ENCODE measurements around the gene VIT. TPM values are rescaled to one million over a fixed set of nuclear protein-coding genes. Genes with fewer than 3 reads are reported as not detected.
"Not testable (repeated sequence)": the region's sequence is repeated elsewhere in the genome, so short reads cannot be mapped to it uniquely, and the experiment has no call there.

VIT gene
- total RNA-seq, 1 donor from 2014 or later, result not detected

- ATAC-seq (no peak), DNase-seq (ENCODE audit: low spot score) (no peak)
These were observed 103.9 kb downstream of the VIT start for GRCh38 chr2:36800381-36800780.

DNA sequence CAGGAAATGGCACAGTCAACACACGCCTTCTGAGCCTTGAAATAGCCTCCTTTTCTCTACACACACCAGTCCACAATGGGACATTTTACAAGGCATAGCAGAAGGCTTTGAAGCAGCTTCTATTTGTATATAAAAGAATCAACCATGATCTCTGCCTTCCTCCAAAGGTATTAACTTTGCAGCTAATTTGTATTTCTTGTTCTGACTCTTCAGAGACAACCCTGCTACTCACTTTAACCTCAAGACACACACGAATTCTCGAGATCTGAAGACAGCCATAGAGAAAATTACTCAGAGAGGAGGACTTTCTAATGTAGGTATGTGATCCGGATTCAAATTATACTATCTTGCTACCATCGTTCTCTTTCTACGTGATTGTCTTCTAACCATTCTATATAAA, 104.6 kb downstream of the VIT start:
- no peak for DNase-seq (ENCODE audit: low spot score)
- no peak for ATAC-seq

DNA sequence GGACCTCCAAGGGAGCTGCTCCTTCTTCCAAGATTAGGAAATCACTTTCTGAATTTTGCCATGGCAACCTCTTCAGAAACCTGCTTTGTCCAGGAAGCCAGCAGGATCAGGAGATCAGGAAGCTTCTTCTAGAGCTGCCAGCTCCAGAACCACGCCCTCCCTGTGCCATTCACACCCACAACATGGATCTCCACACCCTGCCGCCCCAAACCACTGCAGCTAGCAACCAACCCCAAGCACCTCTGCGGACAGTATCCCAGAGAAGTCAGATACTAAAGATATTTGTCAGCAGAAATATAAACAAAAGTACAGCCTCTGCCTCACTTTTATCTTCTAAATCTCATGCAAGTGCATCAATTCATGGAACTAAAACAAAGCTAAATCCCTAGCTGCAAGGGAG, 106.4 kb downstream of the VIT start:
- DNase-seq (ENCODE audit: low spot score), result no peak

DNA sequence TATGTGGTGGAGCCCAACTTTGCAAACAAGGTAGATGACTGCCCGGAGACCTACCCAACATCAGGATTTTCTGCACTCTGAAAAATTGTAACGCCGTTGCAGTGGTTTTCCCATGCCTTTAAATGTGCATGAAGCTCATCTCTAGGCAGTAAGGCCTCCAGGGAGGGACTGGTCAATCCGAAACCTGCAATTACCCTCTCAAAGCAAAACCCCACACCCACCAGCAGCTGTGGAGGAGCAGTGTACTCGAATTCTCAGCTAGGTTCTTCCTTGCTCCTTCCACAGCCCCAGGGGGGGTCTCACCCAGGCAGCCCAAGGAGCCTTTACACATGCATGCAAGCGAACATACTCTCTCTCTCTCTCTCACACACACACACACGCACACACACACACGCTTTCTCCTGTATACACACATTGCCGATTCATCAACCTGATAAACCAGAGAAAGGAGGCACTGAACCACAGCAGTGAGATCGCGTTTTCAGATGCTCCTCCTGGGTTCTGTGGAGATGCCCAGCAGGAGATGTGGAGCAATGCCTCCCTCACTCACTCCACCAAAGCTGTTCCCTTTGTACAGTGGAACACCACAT, 109.2 kb downstream of the VIT start:
- DNase-seq (ENCODE audit: low spot score), result no peak
- ATAC-seq, result no peak

More for the DNA sequence above, 106.4 kb downstream of the VIT start:
- no peak for ATAC-seq

DNA sequence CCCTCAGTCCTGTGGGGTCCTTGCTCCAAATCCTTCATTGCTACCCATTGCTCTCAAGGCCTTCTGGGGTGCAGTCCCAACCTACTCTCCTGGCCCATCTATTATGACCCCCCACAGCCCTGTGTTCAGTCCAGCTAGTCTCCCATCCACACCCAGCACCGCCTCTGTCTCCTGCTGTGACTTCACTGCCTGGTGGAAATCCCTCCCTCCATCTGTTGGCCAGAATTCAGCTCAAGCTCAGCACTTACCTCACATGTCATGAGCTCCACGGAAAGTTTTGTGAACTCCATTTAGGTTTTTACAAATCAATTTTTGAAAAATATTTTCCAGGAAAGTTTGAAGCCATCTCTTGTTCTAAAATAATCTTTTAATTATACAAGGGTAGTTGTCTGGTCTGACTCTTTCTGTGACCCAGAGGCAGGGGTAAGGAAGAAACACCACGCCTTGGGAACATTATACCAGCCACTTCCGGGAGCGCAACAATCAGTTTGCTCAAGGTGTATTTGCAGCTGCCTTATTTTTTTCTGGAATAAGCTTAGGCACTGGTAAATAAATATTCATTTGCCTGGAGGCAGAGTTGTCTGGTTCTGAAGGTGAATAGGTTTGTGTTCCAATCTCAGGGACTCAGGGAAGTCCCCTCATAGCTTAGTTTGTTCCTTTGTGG, 110.8 kb downstream of the VIT start:
- DNase-seq (ENCODE audit: low spot score) (no peak), ATAC-seq (no peak)

DNA sequence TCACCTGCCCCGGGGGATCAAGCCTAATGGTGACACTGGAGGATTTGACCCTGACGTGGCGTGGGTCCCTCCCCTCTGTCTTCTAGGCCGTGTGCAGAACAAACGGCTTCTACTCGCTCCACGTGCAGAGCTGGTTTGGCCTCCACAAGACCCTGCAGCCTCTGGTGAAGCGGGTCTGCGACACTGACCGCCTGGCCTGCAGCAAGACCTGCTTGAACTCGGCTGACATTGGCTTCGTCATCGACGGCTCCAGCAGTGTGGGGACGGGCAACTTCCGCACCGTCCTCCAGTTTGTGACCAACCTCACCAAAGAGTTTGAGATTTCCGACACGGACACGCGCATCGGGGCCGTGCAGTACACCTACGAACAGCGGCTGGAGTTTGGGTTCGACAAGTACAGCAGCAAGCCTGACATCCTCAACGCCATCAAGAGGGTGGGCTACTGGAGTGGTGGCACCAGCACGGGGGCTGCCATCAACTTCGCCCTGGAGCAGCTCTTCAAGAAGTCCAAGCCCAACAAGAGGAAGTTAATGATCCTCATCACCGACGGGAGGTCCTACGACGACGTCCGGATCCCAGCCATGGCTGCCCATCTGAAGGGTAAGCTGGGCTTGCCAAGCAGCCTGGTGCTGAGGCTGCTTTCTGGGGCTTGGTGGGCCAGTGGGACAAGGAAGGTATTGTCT, 112.0 kb downstream of the VIT start:
- DNase-seq (ENCODE audit: low spot score), result no peak
- no peak for ATAC-seq

- no peak for DNase-seq (ENCODE audit: low spot score)
- no peak for ATAC-seq
These were observed 112.5 kb downstream of the VIT start for GRCh38 chr2:36809069-36809445.

GRCh38 chr2:36811071-36811470, 114.6 kb downstream of the VIT start:
- ATAC-seq, result no peak
- no peak for DNase-seq (ENCODE audit: low spot score)

- DNase-seq (ENCODE audit: low spot score), result no peak
- peak; percentile 84 for ATAC-seq
These were observed 115.7 kb downstream of the VIT start for GRCh38 chr2:36812196-36812595.

- ATAC-seq, result no peak
- no peak for DNase-seq (ENCODE audit: low spot score)
These were observed 122.0 kb downstream of the VIT start for GRCh38 chr2:36818542-36818941.

DNA sequence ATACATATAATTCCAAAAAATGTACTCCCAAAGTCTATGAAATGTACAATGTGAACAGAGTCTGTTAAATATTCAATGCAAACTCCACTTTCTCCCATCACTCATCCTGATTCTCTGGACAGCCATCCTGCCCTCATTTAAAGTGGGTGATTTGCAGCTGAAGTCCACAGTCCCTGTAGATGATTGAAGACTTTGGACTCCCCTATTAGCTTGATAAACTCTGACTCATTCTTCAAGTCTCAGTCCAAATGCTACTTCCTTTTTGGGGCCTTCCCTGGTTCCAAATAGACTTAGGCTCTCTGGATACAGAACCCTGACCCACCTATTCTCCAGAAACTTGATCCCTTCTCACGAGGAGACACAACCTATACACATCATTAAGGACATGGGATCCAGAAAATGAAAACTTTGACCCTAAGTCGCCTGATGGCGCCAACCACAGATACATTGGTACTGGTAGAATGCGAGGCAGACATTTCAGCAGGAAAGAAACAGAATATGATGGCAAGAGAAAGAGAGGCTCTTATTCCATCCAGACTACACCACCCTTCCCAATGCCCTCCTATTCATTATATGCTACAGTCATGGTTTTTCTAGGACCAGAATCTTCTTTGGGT, 122.7 kb downstream of the VIT start:
- ATAC-seq (no peak), DNase-seq (ENCODE audit: low spot score) (no peak)

- peak; percentile 96 for ATAC-seq
- peak; percentile 72 for DNase-seq (ENCODE audit: low spot score)
These were observed 124.6 kb downstream of the VIT start for GRCh38 chr2:36820942-36821605.

GRCh38 chr2:36823862-36824261, 127.4 kb downstream of the VIT start:
- DNase-seq (ENCODE audit: low spot score), result no peak
- no peak for ATAC-seq

DNA sequence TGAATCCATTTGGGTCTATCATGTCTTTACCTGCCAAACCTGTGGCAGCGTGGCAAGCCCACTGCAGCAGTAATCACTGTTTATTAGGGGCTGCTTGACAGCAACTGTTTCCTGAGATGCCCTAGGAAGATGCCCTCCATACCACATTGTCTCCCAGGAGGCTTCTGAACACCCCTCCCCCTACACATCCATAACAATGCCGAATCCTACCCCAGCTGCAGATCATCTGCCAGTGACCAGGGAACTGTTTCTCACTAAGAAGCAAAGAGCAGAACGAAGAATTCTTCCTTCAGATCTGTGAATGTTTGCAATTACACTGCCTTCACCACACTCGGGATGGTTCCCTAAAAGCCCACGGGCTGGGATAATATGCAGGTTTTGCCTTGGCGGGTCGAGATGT, 127.8 kb downstream of the VIT start:
- DNase-seq (ENCODE audit: low spot score) (no peak), ATAC-seq (no peak)

DNA sequence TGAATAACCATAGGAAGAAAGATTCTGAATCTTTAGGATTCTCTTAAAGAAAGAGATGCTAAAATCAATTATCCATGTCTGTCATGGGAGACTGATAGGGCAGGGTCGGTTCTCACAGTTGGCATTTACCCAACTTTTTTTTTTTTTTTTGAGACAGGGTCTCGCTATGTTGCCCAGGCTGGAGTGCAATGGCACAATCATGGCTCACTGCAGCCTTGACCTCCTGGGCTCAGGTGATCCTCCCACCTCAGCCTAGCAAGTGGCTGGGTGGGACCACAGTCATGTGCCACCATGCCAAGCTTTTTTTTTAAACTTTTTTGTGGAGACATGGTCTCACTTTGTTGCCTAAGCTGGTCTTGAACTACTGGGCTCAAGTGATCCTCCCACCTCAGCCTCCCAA, 128.2 kb downstream of the VIT start:
- ATAC-seq; DNase-seq (ENCODE audit: low spot score): not testable (repeated sequence)

- ATAC-seq (no peak), DNase-seq (ENCODE audit: low spot score) (no peak)
These were observed 134.7 kb downstream of the VIT start for GRCh38 chr2:36831185-36831584.

DNA sequence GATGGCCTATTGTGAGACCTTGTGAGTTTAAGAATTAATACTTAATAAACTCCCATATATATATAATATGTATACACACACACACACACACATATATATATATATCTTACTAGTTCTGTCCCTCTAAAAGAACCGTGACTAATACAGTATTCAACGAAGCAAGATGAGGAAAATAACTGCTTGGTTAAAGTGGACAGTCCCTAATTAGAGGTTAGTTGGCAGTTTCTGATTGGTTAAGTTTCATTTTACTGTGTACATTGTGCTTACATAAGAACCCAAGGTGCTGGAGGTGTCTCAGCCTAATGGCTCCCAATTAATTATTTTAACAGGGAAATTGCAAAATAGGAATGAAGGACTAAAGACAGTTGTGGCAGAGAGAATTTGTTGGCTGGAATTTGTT, 137.7 kb downstream of the VIT start:
- DNase-seq (ENCODE audit: low spot score) (no peak), ATAC-seq (no peak)

DNA sequence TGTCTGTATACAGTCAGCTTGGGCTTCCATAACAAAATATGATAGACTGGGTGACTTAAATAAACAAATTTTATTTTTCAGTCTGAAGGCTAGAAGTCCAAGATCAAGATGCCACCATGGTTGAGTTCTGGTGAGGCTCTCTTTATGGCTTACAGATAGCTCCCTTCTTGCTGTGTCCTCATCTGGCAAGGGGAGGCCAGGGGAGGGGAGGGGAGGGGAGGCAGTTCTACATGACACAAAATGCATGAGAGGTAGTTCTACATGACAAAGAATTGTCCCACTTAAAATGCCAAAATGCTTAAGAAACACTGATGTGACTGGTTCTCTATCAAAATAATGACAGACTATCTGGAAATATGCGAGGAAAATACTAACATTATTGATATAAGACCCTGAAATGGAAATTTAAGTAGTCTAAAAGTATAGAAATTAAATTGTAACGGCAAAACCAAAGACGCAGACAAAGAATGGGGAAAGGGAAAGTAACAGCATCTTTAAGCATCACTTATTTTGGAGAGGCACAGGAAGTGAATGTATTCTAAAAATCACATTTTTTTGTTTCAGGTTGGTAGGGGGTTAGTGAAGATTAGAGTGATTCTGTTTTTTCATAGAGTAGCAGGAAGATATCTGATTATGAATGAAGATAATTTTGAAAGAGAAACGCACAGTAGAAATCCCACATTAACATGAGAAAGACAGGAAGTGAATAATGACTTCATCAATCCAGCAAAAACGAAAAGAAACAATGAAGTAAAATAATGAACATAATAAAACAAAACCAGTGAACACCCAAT, 138.4 kb downstream of the VIT start:
- no peak for DNase-seq (ENCODE audit: low spot score)
- ATAC-seq, result no peak

GRCh38 chr2:36839976-36840617, 143.6 kb downstream of the VIT start:
- no peak for ATAC-seq
- no peak for DNase-seq (ENCODE audit: low spot score)

GRCh38 chr2:36843838-36844237, 147.3 kb downstream of the VIT start:
- no peak for DNase-seq (ENCODE audit: low spot score)
- no peak for ATAC-seq
